AG09309 (cell line): ENCODE measurements around the gene ZMYM1.

Source experiments
- DNase-seq: peaks from one replicate; pipeline ENCODE4 v3.0.0-alpha.2; 2010; ENCODE audit warnings: low read depth
- H3K4me3 ChIP-seq: 2 replicates; pipeline ENCODE4 v1.5.1; 2011; ENCODE audit warnings: mild to moderate bottlenecking, low read depth, low read length, moderate library complexity; ENCODE audit not compliant: control insufficient read depth
- CTCF ChIP-seq: IDR thresholded peaks from 2 replicates; pipeline ENCODE4 v1.5.1; 2011; ENCODE audit warnings: mild to moderate bottlenecking, low read depth, low read length, inconsistent platforms; ENCODE audit not compliant: insufficient read depth, control insufficient read depth; ENCODE audit errors: missing control alignments

Gene ZMYM1

GRCh38 chr1:35036621-35037020 is 42.6 kb upstream of the ZMYM1 start:
- no peak for TF ChIP-seq CTCF
- no peak for DNase-seq
- H3K4me3 ChIP-seq: no peak overlapping the region

- no peak overlapping the region for H3K4me3 ChIP-seq
- TF ChIP-seq CTCF: no peak
- DNase-seq: no peak
Observed at GRCh38 chr1:35037206-35037605, 42.0 kb upstream of the ZMYM1 start.

GRCh38 chr1:35038723-35039122 is 40.5 kb upstream of the ZMYM1 start:
- DNase-seq: no peak
- TF ChIP-seq CTCF: no peak
- H3K4me3 ChIP-seq: no peak overlapping the region

- TF ChIP-seq CTCF: no peak
- DNase-seq: no peak
- H3K4me3 ChIP-seq: no peak overlapping the region
Observed at GRCh38 chr1:35043498-35043897, 35.7 kb upstream of the ZMYM1 start.

GRCh38 chr1:35044431-35044830 is 34.8 kb upstream of the ZMYM1 start:
- DNase-seq: no peak
- TF ChIP-seq CTCF: no peak
- H3K4me3 ChIP-seq: no peak overlapping the region

- no peak overlapping the region for H3K4me3 ChIP-seq
- no peak for DNase-seq
- TF ChIP-seq CTCF: no peak
Observed at GRCh38 chr1:35046730-35047129, 32.5 kb upstream of the ZMYM1 start.

GRCh38 chr1:35047188-35047858 is 31.9 kb upstream of the ZMYM1 start:
- no peak for TF ChIP-seq CTCF
- DNase-seq: peak; percentile 96
- no peak overlapping the region for H3K4me3 ChIP-seq
